ENCODE measurements around the gene CADPS2. TPM values are rescaled to one million over a fixed set of nuclear protein-coding genes. Genes with fewer than 3 reads are reported as not detected.

Gene CADPS2
- total and polyA plus RNA-seq, 2 of the 8 experiments (the other 6 are each of a cell fraction or from before 2014, with no cell fraction given): 8.9 to 22.3 TPM

GRCh38 chr7:122298131-122298530 is 588.1 kb downstream of the CADPS2 start:
- Histone ChIP-seq H3K9ac (replicated peaks in 1 of 4; ENCODE audit: extremely low read depth in 1 of 4, low read depth in 3 of 4, low read length in 3 of 4) (no peak overlapping the region), H3K4me3 (ENCODE audit: extremely low read depth in 1 of 4, insufficient read depth in 2 of 4, low read depth in 3 of 4, low read length in 4 of 4) (no peak overlapping the region), H3K18ac (ENCODE audit: extremely low read depth, low read length) (no peak overlapping the region), H3K9me3 (ENCODE audit: insufficient read depth in 2 of 2, low read depth in 1 of 2, low read length in 1 of 2) (no peaks in the 10 kb centered on the region), H3K23me2 (ENCODE audit: low read depth, low read length) (peaks cover 5% of the 10 kb centered on the region; the same call in 1 of the 2 replicates), H3K14ac (ENCODE audit: insufficient read length) (no peak overlapping the region), H4K20me1 (replicated peaks in 1 of 2; ENCODE audit: control insufficient read depth in 1 of 2, insufficient read depth in 2 of 2, low read length in 2 of 2) (peaks cover 0 to 3% of the 10 kb centered on the region in 2 experiments), H3K27ac (ENCODE audit: low read depth, low read length) (no peak overlapping the region), H3K79me1 (ENCODE audit: low read depth, low read length) (no peaks in the 10 kb centered on the region), H3K79me2 (ENCODE audit: control insufficient read depth in 1 of 2, insufficient read depth in 2 of 2, low read length in 2 of 2) (no peaks in the 10 kb centered on the region), H3K27me3 (replicated peaks in 1 of 4; ENCODE audit: control insufficient read depth in 3 of 4, extremely low read depth in 1 of 4, insufficient read depth in 3 of 4, low read length in 3 of 4) (peaks cover 37 to 51% (median 46%) of the 10 kb centered on the region in 4 experiments), H3K56ac (replicated peaks; ENCODE audit: insufficient read length, low read depth, low read length) (no peak overlapping the region), H4K91ac (replicated peaks; ENCODE audit: insufficient read length, low read length) (no peak overlapping the region), H3K23ac (ENCODE audit: insufficient read length) (no peak overlapping the region), H2BK15ac (ENCODE audit: low read length) (no peak overlapping the region), H3K4me1 (replicated peaks in 1 of 4; ENCODE audit: control insufficient read depth in 3 of 4, insufficient read depth in 4 of 4, low read length in 3 of 4) (peaks cover 5 to 21% (median 8%) of the 10 kb centered on the region in 4 experiments), H4K8ac (ENCODE audit: extremely low read depth, insufficient read depth, low read length) (no peak overlapping the region), H3K36me3 (ENCODE audit: control insufficient read depth in 2 of 4, insufficient read depth in 4 of 4, low read length in 3 of 4) (peaks cover 0 to 24% (median 2%) of the 10 kb centered on the region in 4 experiments; a peak in 2 of 8 replicates), H3K4ac (replicated peaks; ENCODE audit: insufficient read length, low read depth, low read length) (no peak overlapping the region), H4K5ac (ENCODE audit: insufficient read length, low read depth, low read length) (no peak overlapping the region), H2BK120ac (replicated peaks; ENCODE audit: low read depth, low read length) (no peak overlapping the region), H2AFZ (ENCODE audit: low read length) (no peak overlapping the region), H2BK20ac (ENCODE audit: low read length) (no peak overlapping the region), H2BK12ac (ENCODE audit: low read depth, low read length) (no peak overlapping the region), H2BK5ac (ENCODE audit: low read depth, low read length) (no peak overlapping the region), H3K4me2 (ENCODE audit: insufficient read depth in 1 of 2, low read depth in 2 of 2, low read length in 2 of 2) (no peak overlapping the region), H2AK5ac (ENCODE audit: low read depth, low read length) (no peak overlapping the region)
- no peak for FAIRE-seq
- WGBS, 2 experiments (ENCODE audit: extremely low coverage in 1 of 2, insufficient coverage in 1 of 2, insufficient read length in 1 of 2, insufficient replicate concordance in 2 of 2, low coverage in 1 of 2, low lambda C conversion rate in 2 of 2, missing lambda C conversion rate in 1 of 2): 93% methylated on average over 2 of the region's 2 CpGs; no CpG with 5 or more reads in 1 of the 2 experiments
- CTCF ChIA-PET (ENCODE audit: partially characterized antibody): interaction anchor here (0.7 to 1.4 kb wide), 5 partner anchors 54 to 233 kb away, joined by 3 to 5 read pairs (median 4); no protein-coding TSS in a partner anchor
- no peak for DNase-seq (ENCODE audit: low read depth in 1 of 2, low spot score in 2 of 2)
- POLR2A ChIA-PET (ENCODE audit: partially characterized antibody): interaction anchor here (2.3 kb wide), 1 partner anchor 12 kb away, joined by 8 read pairs; no protein-coding TSS in a partner anchor
- TF ChIP-seq SAP30 (IDR thresholded peaks at IDR 0.05; ENCODE audit: insufficient read depth, insufficient replicate concordance, low read length): no peak
- no peak for TF ChIP-seq BRCA1 (IDR thresholded peaks at IDR 0.05; ENCODE audit: low read depth, low read length)
- TF ChIP-seq CEBPB (IDR thresholded peaks at IDR 0.05; ENCODE audit: low read depth, low read length): no peak
- no peak for TF ChIP-seq SIRT6 (IDR thresholded peaks at IDR 0.05; ENCODE audit: low read length)
- TF ChIP-seq SRF (IDR thresholded peaks at IDR 0.05; ENCODE audit: low read depth, low read length): no peak
- no peak for TF ChIP-seq POU5F1 (IDR thresholded peaks at IDR 0.05; ENCODE audit: low read depth, low read length)
- no peak for TF ChIP-seq MAX (IDR thresholded peaks at IDR 0.05)
- TF ChIP-seq SP2 (IDR thresholded peaks at IDR 0.05; ENCODE audit: low read length): no peak
- TF ChIP-seq ATF2 (IDR thresholded peaks at IDR 0.05; ENCODE audit: low read length): no peak
- TF ChIP-seq KDM1A (IDR thresholded peaks at IDR 0.05; ENCODE audit: borderline replicate concordance, low read length): no peak
- no peak for TF ChIP-seq KDM5A (IDR thresholded peaks at IDR 0.05; ENCODE audit: low read length)
- no peak for TF ChIP-seq EZH2 (IDR thresholded peaks at IDR 0.05; ENCODE audit: low read depth, low read length, severe bottlenecking)
- TF ChIP-seq RFX5 (IDR thresholded peaks at IDR 0.05; ENCODE audit: borderline replicate concordance, low read depth, low read length): no peak

Measured in H1 (cell line).